NCI-H526 (cell line): ENCODE data around the gene NAA10.

Experiments used
- DNase-seq, 2 experiments: peaks; one replicate each; lab custom pipeline; 2025; lab: John Stamatoyannopoulos, UW

The NAA10 gene

GRCh38 chrX:153908219-153908860 is 26.5 kb downstream of the NAA10 start:
- DNase-seq, result no peak

GRCh38 chrX:153907456-153907855 is 27.4 kb downstream of the NAA10 start:
- DNase-seq, result no peak

GRCh38 chrX:153906126-153906917 is 28.5 kb downstream of the NAA10 start:
- DNase-seq, result no peak

- no peak for DNase-seq
Measured at GRCh38 chrX:153905481-153906095, 29.2 kb downstream of the NAA10 start.

GRCh38 chrX:153903991-153904957 is 30.6 kb downstream of the NAA10 start, which contains the start of gene AVPR2:
Gene AVPR2 (plus strand): TSS chrX:153904673. CDS start chrX:153905146, 473 bp downstream.
- no peak for DNase-seq

- DNase-seq, result no peak
Measured at GRCh38 chrX:153903238-153903980, 31.4 kb downstream of the NAA10 start.

- DNase-seq, result no peak
Measured at GRCh38 chrX:153902385-153902784, 32.5 kb downstream of the NAA10 start.

- no peak for DNase-seq
Measured at GRCh38 chrX:153901753-153902140, 33.1 kb downstream of the NAA10 start.

- DNase-seq, result peak in 1 of 2 experiments; percentile 58
Measured at GRCh38 chrX:153900831-153901752, 33.7 kb downstream of the NAA10 start.

GRCh38 chrX:153897899-153898298 is 36.9 kb downstream of the NAA10 start:
- no peak for DNase-seq

- no peak for DNase-seq
Measured at GRCh38 chrX:153889123-153889522, 45.7 kb downstream of the NAA10 start.

- DNase-seq, result no peak
Measured at GRCh38 chrX:153888344-153888743, 46.5 kb downstream of the NAA10 start.

GRCh38 chrX:153887385-153887784 is 47.5 kb downstream of the NAA10 start:
- DNase-seq, result no peak

- no peak for DNase-seq
Measured at GRCh38 chrX:153886915-153887314, 47.9 kb downstream of the NAA10 start.

GRCh38 chrX:153885968-153886903 is 48.6 kb downstream of the NAA10 start, which contains the start of gene L1CAM:
Gene L1CAM (minus strand): TSS chrX:153886173. CDS start chrX:153875836, 10,337 bp downstream.
- peak in 1 of 2 experiments; percentile 61 for DNase-seq

- DNase-seq, result no peak
Measured at GRCh38 chrX:153885208-153885787, 49.5 kb downstream of the NAA10 start.

GRCh38 chrX:153884590-153884989 is 50.2 kb downstream of the NAA10 start:
- DNase-seq, result peak; percentile 45 to 70

- peak in 1 of 2 experiments; percentile 35 for DNase-seq
Measured at GRCh38 chrX:153884136-153884535, 50.7 kb downstream of the NAA10 start.
